Erythroblast (primary cell): ENCODE data around the gene SCAF4.

Experiments used
- GATA1 ChIP-seq: IDR thresholded peaks from 2 replicates; pipeline ENCODE4 v1.6.1; 2011; ENCODE audit warnings: low read depth, mild to moderate bottlenecking, control low read depth, low read length, moderate library complexity
- POLR2A ChIP-seq: IDR thresholded peaks from 2 replicates; pipeline ENCODE4 v1.6.1; 2011; ENCODE audit warnings: mild to moderate bottlenecking, low read length

GRCh38 chr21:31700040-31700439 is 31.9 kb downstream of the SCAF4 start:
- TF ChIP-seq POLR2A (no peak), GATA1 (no peak)
